GM21526 (cell line): ENCODE measurements around the gene KRTDAP.
"Not testable (repeated sequence)": the region's sequence is repeated elsewhere in the genome, so short reads cannot be mapped to it uniquely, and the experiment has no call there.

Source experiments
- ATAC-seq: cut with Tn5 transposase; IDR thresholded peaks from one replicate; pipeline ENCODE4 v1.9.1; 2021; ENCODE audit warnings: moderate library complexity; ENCODE audit not compliant: unreplicated experiment, low FRiP score

KRTDAP gene

GRCh38 chr19:35487656-35488182, 2.5 kb downstream of the KRTDAP start:
- ATAC-seq = no peak

DNA sequence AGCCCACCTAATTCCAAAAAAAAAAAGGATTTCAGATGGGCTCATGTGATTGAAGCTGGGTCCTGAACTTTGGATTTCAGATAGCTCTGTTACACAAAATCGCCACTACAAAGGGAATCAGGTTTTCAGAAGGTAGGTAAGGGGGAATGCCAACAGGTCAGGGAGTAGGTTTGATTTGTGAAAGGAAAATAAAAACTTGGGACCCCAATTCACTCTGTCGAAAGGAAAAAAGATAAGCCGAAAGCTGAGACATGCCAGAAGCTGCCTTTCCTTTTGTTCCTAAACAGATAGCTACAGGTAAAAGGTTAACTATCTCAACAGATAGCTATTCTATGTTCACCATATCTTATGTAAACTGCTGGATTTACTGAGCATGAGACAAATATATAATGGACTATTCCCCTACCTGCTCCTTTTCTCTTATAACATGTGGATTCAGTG, 4.0 kb downstream of the KRTDAP start:
- ATAC-seq = no peak

DNA sequence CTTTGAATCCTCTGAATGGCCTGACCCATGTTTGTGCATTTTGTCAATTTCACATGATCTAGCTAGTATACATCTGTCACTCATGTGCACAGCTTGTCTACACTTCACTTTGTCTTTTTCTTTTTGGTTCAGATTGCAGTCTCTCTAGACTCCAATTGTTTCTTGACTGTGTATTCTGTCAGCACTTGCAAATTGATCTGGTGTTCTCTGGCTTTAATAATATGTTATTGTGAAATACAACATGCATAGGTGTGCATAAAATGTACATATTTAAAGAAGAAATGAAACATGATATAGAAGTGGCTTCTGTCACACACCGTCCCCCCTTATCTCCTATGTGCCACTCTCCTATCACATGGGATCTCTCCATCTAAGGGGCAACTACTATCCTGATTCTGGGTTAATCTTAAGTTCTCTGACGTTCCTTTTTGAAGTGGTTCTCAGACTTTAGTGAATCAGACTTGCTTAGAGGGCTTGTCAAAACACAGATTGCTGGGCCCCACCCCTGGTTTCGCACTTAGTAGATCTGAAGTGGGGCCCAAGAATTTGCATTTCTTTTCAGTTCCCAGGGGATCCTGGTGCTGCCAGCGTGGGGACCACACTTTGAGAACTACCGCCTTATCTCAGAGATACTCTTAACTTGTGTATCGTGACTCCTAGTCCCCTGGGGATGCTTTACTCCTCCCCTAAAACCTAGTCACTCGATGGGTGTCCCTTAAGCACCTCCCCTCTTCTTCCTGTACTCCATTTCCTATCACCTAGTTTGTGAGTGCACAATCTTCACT, 5.8 kb downstream of the KRTDAP start:
- ATAC-seq = no peak

GRCh38 chr19:35483089-35483488, 7.2 kb downstream of the KRTDAP start:
- no peak for ATAC-seq

DNA sequence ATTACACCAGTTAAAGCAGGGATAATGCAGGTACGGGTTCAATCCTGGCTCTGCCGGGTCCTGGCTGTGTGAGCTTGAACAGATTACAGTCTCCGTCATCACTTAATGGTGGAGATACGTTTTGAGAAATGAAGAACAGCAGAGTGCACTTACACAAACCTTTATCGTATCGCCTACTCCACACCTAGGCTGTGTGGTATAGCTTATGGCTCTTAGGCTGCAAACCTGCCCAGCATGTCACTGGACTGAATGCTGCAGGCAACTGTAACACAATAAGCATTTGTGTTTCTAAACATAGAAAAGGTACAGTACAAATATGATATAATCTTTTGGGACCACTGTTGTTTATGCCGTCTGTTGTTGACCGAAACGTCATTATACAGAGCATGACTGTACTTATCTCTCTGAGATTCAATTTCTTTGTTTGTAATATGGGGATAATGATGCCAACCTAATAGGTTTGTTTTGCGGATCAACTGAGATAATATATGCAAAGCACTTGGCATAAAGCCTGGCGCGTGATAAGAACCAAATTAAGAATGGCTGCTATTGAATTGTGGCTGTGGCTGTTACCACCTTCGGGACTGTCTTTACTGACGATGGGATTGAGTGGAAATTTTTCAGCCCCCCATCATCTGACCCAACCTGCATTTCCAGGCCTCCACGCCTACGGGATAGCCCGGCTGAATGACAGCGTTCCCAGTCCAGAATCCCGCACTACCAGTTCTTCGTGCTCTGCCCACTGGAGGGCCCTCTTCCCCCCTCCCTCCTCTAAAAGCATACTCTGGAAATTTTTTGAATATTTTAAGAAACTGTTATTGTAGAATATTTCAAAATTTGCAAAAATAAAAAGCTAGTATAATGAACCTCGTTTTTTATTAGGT, 11.2 kb downstream of the KRTDAP start:
- no peak for ATAC-seq

GRCh38 chr19:35476149-35476548, 14.1 kb downstream of the KRTDAP start:
- no peak for ATAC-seq

GRCh38 chr19:35474594-35474993, 15.7 kb downstream of the KRTDAP start:
- not testable (repeated sequence) for ATAC-seq

DNA sequence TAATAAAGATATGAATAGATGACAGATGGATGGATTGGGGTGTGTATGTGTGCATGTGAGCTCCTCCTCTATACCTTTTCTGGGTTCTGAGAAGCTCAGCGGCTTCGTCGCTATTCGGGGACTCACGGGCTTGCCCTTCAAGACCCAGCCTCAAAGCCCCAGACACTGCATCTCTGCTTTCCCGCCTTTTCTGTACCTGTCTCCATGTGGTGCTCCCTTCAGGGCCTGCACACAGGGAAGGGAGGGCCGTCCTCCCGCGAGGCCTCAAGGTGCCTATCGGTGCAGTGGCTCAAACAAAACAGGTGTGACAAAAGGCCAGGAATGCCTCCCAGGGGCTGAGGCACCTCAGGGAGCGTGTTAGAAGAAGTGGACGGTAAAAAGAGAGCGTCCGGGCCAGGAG, 16.2 kb downstream of the KRTDAP start:
- ATAC-seq = no peak

GRCh38 chr19:35471946-35472345, 18.3 kb downstream of the KRTDAP start:
- no peak for ATAC-seq

- not testable (repeated sequence) for ATAC-seq
These were observed 19.2 kb downstream of the KRTDAP start for GRCh38 chr19:35471075-35471474.

- ATAC-seq = no peak
These were observed 20.1 kb downstream of the KRTDAP start for GRCh38 chr19:35470128-35470527.

DNA sequence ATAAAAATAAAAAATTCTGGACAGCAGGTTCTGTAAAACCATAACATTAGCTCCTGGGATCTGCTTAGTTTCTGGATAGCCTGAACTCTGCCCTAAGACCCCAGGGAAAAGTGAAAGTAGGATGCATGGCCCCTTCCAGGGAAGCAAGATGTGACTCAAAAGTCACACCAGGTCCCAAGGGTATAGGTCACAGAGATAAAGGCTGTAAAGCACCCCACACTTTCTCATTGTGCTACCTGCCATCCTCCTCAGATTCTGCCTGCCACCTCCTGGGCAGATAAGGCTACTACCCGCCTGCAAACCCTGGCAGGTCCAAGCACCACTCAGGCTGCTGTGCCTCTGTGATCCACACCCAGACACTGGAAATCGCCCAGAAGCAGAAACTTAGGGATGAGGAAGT, 21.6 kb downstream of the KRTDAP start:
- ATAC-seq = no peak

DNA sequence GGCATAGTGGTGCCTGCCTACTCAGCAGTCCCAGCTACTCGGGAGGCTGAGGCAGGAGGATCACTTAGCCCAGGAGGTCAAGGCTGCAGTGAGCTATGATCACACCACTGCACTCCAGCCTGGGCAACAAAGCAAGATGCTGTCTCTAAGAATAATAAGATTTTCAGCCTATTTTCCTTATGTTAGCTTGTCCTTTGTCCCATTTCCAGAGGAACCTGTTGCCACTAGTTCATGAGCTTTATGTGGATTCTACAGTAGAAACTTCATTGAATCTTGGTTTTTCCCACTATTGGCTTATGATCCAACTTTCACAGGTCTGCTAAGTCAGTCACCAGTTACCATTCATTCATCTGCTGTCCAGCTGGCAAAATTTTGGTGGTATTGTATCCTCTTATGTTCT, 24.0 kb downstream of the KRTDAP start:
- ATAC-seq = no peak

DNA sequence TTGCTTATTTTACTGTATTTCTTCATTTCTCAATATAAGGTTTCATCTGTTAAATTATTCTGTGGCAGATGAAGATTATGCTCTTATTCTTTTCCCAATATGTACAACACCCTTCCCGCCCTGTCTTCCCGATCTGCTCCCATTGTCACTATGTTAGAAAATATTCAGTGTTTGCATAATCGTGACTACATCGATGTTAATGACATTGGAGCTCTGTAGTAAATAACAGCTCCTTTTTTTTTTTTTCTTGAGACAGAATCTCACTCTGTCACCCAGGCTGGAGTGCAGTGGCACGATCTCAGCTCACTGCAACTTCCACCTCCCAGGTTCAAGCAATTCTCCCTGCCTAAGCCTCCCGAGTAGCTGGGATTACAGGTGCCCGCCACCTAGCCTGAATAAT, 27.3 kb downstream of the KRTDAP start:
- not testable (repeated sequence) for ATAC-seq

- no peak for ATAC-seq
These were observed 27.7 kb downstream of the KRTDAP start for GRCh38 chr19:35462476-35462953.

DNA sequence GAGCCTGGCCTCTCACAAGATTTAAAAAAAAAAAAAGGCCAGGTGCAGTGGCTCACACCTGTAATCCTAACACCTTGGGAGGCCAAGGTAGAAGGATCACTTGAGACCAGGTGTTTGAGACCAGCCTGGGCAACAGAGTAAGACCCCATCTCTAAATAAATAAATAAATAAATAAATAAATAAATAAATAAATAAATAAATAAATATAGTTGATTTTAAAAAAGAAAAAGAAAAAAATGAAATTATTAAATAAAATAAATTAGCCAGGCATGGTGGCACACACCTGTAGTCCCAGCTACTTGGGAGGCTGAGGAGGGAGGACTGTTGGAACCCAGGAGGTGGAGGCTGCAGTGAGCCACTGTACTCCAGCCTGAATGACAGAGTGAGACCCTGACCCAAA, 28.5 kb downstream of the KRTDAP start:
- ATAC-seq = not testable (repeated sequence)

GRCh38 chr19:35461060-35461459, 29.2 kb downstream of the KRTDAP start:
- ATAC-seq = no peak

DNA sequence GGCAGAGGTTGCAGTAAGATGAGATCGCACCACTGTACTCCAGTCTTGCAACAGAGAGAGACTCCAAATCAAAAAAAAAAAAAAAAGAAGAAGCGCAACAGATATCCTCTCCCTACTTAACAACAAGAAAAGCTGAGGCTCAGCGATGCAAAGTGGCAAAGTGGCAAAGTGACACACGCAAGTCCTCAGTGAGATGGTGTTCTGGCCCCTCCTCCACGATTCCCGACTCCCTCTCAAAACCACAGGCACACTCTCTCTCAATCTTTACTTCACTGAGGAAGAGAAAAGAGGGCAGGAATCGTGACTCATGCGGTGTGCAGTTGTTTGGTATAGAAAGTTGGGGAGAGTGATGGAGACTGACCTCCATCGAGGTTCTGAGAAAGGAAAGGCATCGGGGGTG, 29.7 kb downstream of the KRTDAP start:
- ATAC-seq = no peak

DNA sequence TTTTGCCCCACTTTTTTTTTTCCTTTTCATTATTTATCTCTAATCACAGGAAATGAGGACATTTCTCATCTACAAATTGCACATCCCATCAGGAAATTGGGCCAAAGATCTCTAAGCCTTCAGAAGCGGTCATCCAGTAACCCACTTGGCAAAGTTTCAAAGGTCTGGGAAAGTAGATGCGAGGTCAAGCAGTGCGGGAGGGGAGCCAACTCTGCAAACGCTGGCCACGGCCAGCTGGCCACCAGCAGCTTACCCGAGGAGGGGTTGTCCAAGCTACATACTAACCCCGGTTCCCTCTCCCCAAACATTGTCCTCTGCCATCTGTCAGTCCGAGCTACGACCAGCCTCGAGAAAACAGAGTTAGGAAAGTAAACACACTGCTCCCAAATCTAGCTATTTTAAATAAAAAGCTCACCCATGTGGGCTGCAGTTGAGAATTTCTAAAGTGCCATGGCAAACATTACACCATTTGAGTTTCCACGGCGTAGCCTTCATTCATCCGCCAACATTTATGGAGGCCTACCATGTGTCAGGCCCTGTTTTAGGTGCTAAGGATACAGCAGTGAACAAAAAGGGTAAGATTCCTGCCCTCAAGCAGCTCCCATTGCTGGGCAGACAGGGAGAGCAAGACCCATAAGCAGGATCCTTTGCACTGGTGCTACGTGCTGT, 30.7 kb downstream of the KRTDAP start:
- ATAC-seq = no peak

DNA sequence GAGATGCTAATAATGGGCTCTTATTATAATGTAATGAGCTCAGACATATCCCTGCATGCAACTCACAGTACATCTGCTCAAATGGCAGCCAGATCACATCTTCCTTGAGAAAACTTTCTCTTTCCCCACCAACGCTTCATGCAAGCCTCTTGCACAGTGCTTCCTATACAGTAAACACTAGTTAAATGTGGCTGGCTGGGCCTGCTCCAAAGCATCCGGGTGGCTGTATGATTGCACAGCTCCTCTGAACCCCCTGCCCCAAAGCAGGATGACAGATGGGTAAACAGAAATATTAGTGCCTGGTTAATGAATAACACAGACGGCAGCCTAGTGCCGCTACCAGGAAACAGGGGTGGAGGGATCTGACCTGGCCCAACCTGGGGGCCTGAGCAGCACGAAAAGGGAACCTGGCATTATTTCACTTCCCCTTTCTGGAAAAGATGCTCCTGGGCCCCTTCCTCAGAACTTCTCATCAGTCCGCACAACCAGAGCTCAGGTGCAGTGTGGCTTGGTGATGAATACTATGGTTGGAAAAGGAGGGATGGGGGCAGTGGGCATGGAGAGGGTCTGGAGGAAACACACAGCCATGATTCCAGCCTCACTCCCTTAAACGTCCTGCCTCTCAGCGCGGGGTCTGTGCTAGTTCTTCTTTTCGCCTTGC, 31.4 kb downstream of the KRTDAP start:
- ATAC-seq = no peak
